RWPE1 (cell line): ENCODE results near the gene SLC25A21.

Source experiments
- CTCF ChIA-PET: fragments of 350-600 bp; sonication (Branson Sonifier 250); formaldehyde crosslinking; extraction: SDS; loops from one replicate; lab custom pipeline; 2021; lab: Yijun Ruan, JAX
- POLR2A ChIA-PET: fragments of 400-600 bp; formaldehyde crosslinking; extraction: SDS; loops from one replicate; lab custom pipeline; 2020; ENCODE audit warnings: antibody characterized with exemption; ENCODE audit not compliant: low non-redundant PET; lab: Yijun Ruan, JAX
- DNase-seq: peaks from one replicate; pipeline ENCODE4 v3.0.0; 2012; ENCODE audit warnings: low spot score
- H3K27ac ChIP-seq: fragments of 450-650 bp; 2 replicates; pipeline ENCODE4 v1.5.1; 2017
- CTCF ChIP-seq: fragments of 450-650 bp; conservative IDR thresholded peaks from 2 replicates; pipeline ENCODE4 v1.5.1; 2017; ENCODE audit warnings: low read depth, mild to moderate bottlenecking

The SLC25A21 gene

GRCh38 chr14:37138898-37139297, 33.5 kb downstream of the SLC25A21 start:
- no peak for TF ChIP-seq CTCF
- ChIA-PET CTCF (interaction anchor here (1.2 kb wide), 1 partner anchor 491 kb away, joined by 4 read pairs; no protein-coding TSS in a partner anchor), POLR2A (no interaction called here)
- no peak for DNase-seq
- no peak overlapping the region for H3K27ac ChIP-seq

- POLR2A ChIA-PET: no interaction called here
- no peak for DNase-seq
- no peak for TF ChIP-seq CTCF
- CTCF ChIA-PET: interaction anchor here (0.6 kb wide), 1 partner anchor 16 kb away, joined by 3 read pairs; no protein-coding TSS in a partner anchor
- H3K27ac ChIP-seq: no peak overlapping the region
These were observed 39.0 kb downstream of the SLC25A21 start for GRCh38 chr14:37133284-37133913.

GRCh38 chr14:37131205-37131604, 41.2 kb downstream of the SLC25A21 start:
- ChIA-PET CTCF (no interaction called here), POLR2A (no interaction called here)
- H3K27ac ChIP-seq: no peak overlapping the region
- no peak for DNase-seq
- no peak for TF ChIP-seq CTCF

GRCh38 chr14:37129047-37129446, 43.4 kb downstream of the SLC25A21 start:
- POLR2A ChIA-PET: no interaction called here
- no peak for DNase-seq
- TF ChIP-seq CTCF: no peak
- CTCF ChIA-PET: interaction anchor here (1.0 kb wide), 1 partner anchor 21 kb away, joined by 3 read pairs; no protein-coding TSS in a partner anchor
- no peak overlapping the region for H3K27ac ChIP-seq

- no peak for TF ChIP-seq CTCF
- POLR2A ChIA-PET: no interaction called here
- no peak for DNase-seq
- no peak overlapping the region for H3K27ac ChIP-seq
- CTCF ChIA-PET: no interaction called here
These were observed 47.8 kb downstream of the SLC25A21 start for GRCh38 chr14:37124614-37125013.

- TF ChIP-seq CTCF: no peak
- ChIA-PET POLR2A (no interaction called here), CTCF (no interaction called here)
- no peak for DNase-seq
- no peak overlapping the region for H3K27ac ChIP-seq
These were observed 49.3 kb downstream of the SLC25A21 start for GRCh38 chr14:37122919-37123639.
